K562 treated with DMSO at 1 percent for 4 hours (cell line): ENCODE results near the gene TFEC. TPM values are rescaled to one million over a fixed set of nuclear protein-coding genes. Genes with fewer than 3 reads are reported as not detected.

Experiments used
- total RNA-seq: library from RNA; unstranded; fragments of 300-600 nt; gene quantifications from 2 replicates; pipeline ENCODE4 v1.2.3, GENCODE V29; 2022; ENCODE audit not compliant: insufficient read depth

The TFEC gene
- not detected in 2 replicates for total RNA-seq

GRCh38 chr7:116030651-116031276 is at the start of gene TFEC:
Gene TFEC (minus strand): TSS chr7:116030763. CDS start chr7:115984441, 46,322 bp downstream.

Other genes with a start within 250 kb of the TFEC start
- gene TES, start 179.8 kb upstream of the TFEC start, total RNA-seq, result 59.2 and 104 TPM in 2 replicates